Urinary bladder (tissue), 4 donors: ENCODE results near the gene USP34. TPM values are rescaled to one million over a fixed set of nuclear protein-coding genes. Genes with fewer than 3 reads are reported as not detected.

Experiments
- DNase-seq: peaks from one replicate; pipeline ENCODE4 v3.0.0-alpha.2; 2015; ENCODE audit errors: extremely low spot score
- H3K27ac ChIP-seq: one replicate; pipeline ENCODE4 v1.5.1; 2013; ENCODE audit warnings: low read depth, mild to moderate bottlenecking, moderate library complexity
- H3K36me3 ChIP-seq: one replicate; pipeline ENCODE4 v1.6.1; 2013; ENCODE audit warnings: mild to moderate bottlenecking, moderate library complexity; ENCODE audit not compliant: insufficient read depth
- H3K4me1 ChIP-seq: one replicate; pipeline ENCODE4 v1.6.1; 2013; ENCODE audit warnings: mild to moderate bottlenecking, moderate library complexity; ENCODE audit not compliant: insufficient read depth
- H3K4me3 ChIP-seq: one replicate; pipeline ENCODE4 v1.5.1; 2013; ENCODE audit warnings: low read depth, low read length
- WGBS: extraction: QIAGEN DNeasy Blood & Tissue Kit; methylation state at CpG from one replicate; pipeline ENCODE4 v1.1.7; 2013; 5-methylcytosine and 5-hydroxymethylcytosine counted together
- polyA plus RNA-seq: library from polyadenylated mRNA; stranded (reverse); fragments of 200-250 nt; gene quantifications from one replicate; pipeline ENCODE4 v1.2.3, GENCODE V29; 2013
- total RNA-seq: library from RNA; depleted of rRNA; stranded (reverse); fragments of >200 nt; gene quantifications from one replicate; pipeline ENCODE4 v1.2.3, GENCODE V29; 2014
- donor health status: healthy with polysubstance abuse.
- donor health status: healthy.

The USP34 gene
- total and polyA plus RNA-seq, 2 donors: 48.2 to 294 TPM

DNA sequence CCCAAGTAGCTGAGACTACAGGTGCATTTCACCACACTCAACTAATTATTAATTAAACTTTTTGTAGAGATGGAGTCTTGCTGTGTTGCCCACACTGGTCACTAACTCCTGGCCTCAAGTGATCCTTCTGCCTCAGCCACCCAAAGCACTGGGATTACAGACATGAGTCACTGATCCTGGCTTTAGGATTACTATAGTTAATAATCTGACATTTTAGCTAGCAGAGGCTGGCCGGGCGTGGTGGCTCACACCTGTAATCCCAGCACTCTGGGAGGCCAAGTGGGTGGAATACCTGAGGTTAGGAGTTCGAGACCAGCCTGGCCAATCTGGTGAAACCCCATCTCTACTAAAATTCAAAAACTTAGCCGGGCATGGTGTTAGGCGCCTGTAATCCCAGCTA is 39.5 kb downstream of the USP34 start:
- no peaks in the 10 kb centered on the region for H3K4me1 ChIP-seq
- no peak overlapping the region for H3K4me3 ChIP-seq
- WGBS: 97% methylated on average over 5 of the region's 5 CpGs
- H3K36me3 ChIP-seq: no peaks in the 10 kb centered on the region
- DNase-seq: no peak
- no peak overlapping the region for H3K27ac ChIP-seq

DNA sequence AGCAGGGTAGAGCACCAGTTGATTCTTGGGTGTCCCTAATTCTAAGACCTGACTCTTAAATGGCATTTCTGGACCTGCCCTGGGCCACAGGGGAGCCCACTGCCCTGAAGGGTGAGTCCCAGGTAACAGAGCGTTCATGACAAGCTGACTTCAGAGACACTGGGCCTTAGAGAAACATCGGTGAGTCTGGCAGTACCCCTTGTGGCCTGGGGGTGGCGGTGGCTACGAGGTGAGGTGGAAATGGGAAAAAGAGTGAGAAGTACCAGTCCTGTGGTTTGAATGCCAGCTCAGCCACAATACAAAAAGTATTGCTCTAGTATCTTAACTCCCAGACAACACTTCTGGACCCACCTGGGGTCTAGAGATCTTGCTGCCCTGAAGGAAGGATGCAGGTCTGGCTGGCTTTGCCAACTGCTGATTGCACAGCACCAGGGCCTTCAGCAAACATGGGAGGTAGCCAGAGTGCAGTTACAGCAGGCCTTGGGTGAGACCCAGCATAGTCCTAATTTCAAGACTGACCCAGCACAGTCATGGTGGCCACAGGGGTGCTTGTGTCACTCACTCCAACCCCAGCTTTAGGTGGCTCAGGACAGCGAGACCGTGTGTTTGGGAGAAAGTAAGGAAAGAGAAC is 44.5 kb downstream of the USP34 start:
- H3K36me3 ChIP-seq: no peaks in the 10 kb centered on the region
- 75% methylated on average over 6 of the region's 6 CpGs for WGBS
- DNase-seq: no peak
- no peak overlapping the region for H3K27ac ChIP-seq
- H3K4me1 ChIP-seq: no peaks in the 10 kb centered on the region
- no peak overlapping the region for H3K4me3 ChIP-seq

- H3K4me3 ChIP-seq: no peak overlapping the region
- H3K4me1 ChIP-seq: no peaks in the 10 kb centered on the region
- WGBS: 89% methylated on average over 6 of the region's 6 CpGs
- H3K27ac ChIP-seq: no peak overlapping the region
- H3K36me3 ChIP-seq: no peaks in the 10 kb centered on the region
- DNase-seq: no peak
Observed at GRCh38 chr2:61425605-61426155, 45.2 kb downstream of the USP34 start.

DNA sequence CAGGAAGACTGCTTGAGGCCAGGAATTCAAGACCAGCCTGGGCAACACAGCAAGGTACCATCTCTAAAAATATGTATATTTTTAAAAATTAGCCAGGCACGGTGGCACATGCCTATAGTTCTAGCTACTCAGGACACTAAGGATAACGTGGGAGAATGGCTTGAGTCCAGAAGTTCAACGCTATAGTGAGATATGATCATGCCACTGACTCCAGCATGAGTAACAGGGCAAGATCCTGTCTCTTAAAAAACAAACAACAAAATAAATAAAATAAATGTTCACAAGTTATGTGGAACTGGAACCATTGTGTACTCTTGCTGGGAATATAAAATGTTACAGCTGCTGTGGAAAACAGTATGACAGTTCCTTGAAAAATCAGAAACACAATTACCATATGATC is 47.2 kb downstream of the USP34 start:
- WGBS: 53% methylated on average over 3 of the region's 3 CpGs

GRCh38 chr2:61421611-61422010 is 49.3 kb downstream of the USP34 start:
- Histone ChIP-seq H3K36me3 (no peaks in the 10 kb centered on the region), H3K27ac (no peak overlapping the region), H3K4me3 (no peak overlapping the region), H3K4me1 (no peaks in the 10 kb centered on the region)
- 90% methylated on average over 9 of the region's 9 CpGs for WGBS
- no peak for DNase-seq

More for the DNA sequence above, 47.2 kb downstream of the USP34 start:
- no peak for DNase-seq
- no peaks in the 10 kb centered on the region for H3K4me1 ChIP-seq
- H3K27ac ChIP-seq: no peak overlapping the region
- H3K4me3 ChIP-seq: no peak overlapping the region
- H3K36me3 ChIP-seq: no peaks in the 10 kb centered on the region

- no peak for DNase-seq
- no peaks in the 10 kb centered on the region for H3K4me1 ChIP-seq
- no peaks in the 10 kb centered on the region for H3K36me3 ChIP-seq
- no peak overlapping the region for H3K4me3 ChIP-seq
- no peak overlapping the region for H3K27ac ChIP-seq
- 76% methylated on average over 3 of the region's 3 CpGs for WGBS
Observed at GRCh38 chr2:61420991-61421544, 49.8 kb downstream of the USP34 start.

GRCh38 chr2:61419570-61419969 is 51.3 kb downstream of the USP34 start:
- Histone ChIP-seq H3K4me3 (no peak overlapping the region), H3K27ac (no peak overlapping the region), H3K4me1 (no peaks in the 10 kb centered on the region), H3K36me3 (no peaks in the 10 kb centered on the region)
- no peak for DNase-seq

DNA sequence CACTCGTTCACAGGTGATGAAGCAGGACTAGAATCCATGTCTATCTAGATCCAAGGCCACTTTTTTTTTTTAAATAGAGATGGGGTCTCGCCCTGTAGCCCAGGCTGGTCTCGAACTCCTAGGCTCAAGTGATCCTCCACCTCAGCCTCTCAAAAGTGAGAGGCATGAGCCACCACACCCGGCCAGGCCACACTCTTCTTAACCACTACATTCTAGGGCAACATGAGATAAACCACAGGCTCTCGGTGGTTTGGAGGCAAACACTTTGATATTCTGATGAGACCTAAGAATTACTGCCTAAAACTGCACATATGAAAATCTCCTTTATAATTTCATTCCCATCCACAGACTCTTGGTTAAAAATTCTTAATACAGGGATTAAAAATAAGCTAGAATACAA is 51.8 kb downstream of the USP34 start:
- Histone ChIP-seq H3K4me1 (no peaks in the 10 kb centered on the region), H3K4me3 (no peak overlapping the region), H3K36me3 (no peaks in the 10 kb centered on the region), H3K27ac (no peak overlapping the region)
- DNase-seq: no peak
- WGBS: 88% methylated on average over 5 of the region's 5 CpGs

GRCh38 chr2:61416871-61417645 is 53.8 kb downstream of the USP34 start:
- no peak overlapping the region for H3K4me3 ChIP-seq
- WGBS: 93% methylated on average over 9 of the region's 9 CpGs

DNA sequence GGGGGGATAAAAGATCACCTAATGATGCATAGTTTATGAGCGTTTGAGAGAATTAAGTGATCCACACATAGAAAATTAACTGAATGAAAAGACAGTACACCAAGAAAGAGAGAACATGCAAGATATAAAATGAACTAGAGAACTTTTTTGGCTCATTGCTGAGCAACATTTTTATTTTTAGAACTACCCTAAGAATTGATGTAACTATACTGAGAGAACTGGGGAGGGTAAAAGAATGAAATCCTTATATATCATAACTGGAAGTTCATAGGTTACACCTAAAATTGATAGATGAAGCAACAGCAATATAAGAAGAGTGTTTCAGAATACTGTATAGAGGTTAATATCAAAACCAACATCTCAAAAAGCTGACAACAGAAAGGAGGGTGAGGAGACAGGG is 55.6 kb downstream of the USP34 start:
- DNase-seq: no peak
- 84% methylated on average over 1 of the region's 1 CpG for WGBS
- Histone ChIP-seq H3K4me3 (no peak overlapping the region), H3K36me3 (no peaks in the 10 kb centered on the region), H3K27ac (no peak overlapping the region), H3K4me1 (no peaks in the 10 kb centered on the region)

More at GRCh38 chr2:61416871-61417645, 53.8 kb downstream of the USP34 start:
- Histone ChIP-seq H3K36me3 (no peaks in the 10 kb centered on the region), H3K27ac (no peak overlapping the region), H3K4me1 (no peaks in the 10 kb centered on the region)
- no peak for DNase-seq

- no peak for DNase-seq
- H3K4me1 ChIP-seq: no peaks in the 10 kb centered on the region
- WGBS: 91% methylated on average over 3 of the region's 3 CpGs
- no peak overlapping the region for H3K27ac ChIP-seq
- no peaks in the 10 kb centered on the region for H3K36me3 ChIP-seq
- H3K4me3 ChIP-seq: no peak overlapping the region
Observed at GRCh38 chr2:61414674-61415073, 56.2 kb downstream of the USP34 start.

DNA sequence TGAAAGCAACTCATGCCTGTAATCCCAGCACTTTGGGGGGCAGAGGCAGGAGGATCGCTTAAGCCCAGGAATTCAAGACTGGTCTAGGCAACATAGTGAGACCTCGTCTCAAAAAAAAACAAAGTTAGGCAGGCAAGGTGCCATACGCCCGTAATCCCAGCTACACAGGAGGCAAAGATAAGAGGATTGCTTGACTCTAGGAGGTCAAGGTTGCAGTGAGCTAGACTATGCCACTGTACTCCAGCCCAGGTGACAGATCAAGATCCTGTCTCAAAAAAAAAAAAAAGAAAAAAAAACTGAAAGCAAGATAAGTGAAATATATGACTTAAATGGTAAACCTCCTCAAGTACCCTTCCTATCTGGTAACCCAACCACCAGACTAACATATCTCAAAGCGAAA is 59.8 kb downstream of the USP34 start:
- Histone ChIP-seq H3K4me1 (no peaks in the 10 kb centered on the region), H3K27ac (no peak overlapping the region), H3K4me3 (no peak overlapping the region), H3K36me3 (no peaks in the 10 kb centered on the region)
- no peak for DNase-seq
- 87% methylated on average over 5 of the region's 5 CpGs for WGBS

DNA sequence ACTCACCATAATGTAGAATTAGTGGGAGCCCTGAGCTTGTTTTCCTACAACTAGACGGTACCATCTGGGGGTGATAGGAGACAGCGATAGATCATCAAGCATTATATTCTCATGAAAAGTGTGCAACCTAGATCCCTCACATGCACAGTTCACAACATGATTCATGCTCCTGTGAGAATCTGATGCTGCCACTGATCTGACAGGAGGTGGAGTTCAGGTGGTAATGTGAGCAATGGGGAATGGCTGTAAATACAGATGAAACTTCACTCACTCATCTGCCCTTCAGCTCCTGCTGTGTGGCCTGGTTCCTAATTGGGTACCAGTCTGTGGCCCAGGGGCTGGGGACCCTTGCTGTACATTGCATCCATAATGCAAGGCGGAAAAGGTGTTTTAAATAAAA is 60.7 kb downstream of the USP34 start:
- no peaks in the 10 kb centered on the region for H3K4me1 ChIP-seq
- H3K36me3 ChIP-seq: no peaks in the 10 kb centered on the region
- H3K4me3 ChIP-seq: no peak overlapping the region
- over 99% methylated on average over 3 of the region's 3 CpGs for WGBS
- no peak overlapping the region for H3K27ac ChIP-seq
- no peak for DNase-seq

DNA sequence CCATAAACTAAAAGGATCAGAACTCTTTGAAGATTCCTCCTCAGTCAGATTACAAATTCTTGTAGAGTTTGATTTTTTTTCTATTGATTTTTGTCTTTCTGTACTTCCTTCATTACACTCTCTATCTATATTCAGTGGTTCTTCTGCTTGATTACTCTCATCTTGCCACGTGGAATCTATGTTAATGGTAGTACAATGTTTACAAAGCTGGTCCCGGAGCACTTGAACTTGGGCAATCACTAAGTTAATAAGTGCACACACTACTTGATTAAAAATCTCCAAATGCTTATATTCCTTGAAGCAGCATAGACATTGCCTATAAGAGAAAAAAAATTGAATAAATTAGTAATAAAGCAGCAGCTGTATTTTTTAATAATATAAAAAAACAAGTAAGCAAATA is 65.1 kb downstream of the USP34 start:
- WGBS: 63% methylated on average over 2 of the region's 2 CpGs
- DNase-seq: no peak

More for the DNA sequence above, 65.1 kb downstream of the USP34 start:
- no peak overlapping the region for H3K4me3 ChIP-seq
- no peaks in the 10 kb centered on the region for H3K4me1 ChIP-seq
- H3K27ac ChIP-seq: no peak overlapping the region
- peaks cover 2% of the 10 kb centered on the region for H3K36me3 ChIP-seq
